Upper lobe of left lung (tissue), 6 donors: ENCODE data around the gene RUFY3. TPM values are rescaled to one million over a fixed set of nuclear protein-coding genes. Genes with fewer than 3 reads are reported as not detected.

Experiments used
- ATAC-seq, 2 donors: fragments of 200-7000 bp; cut with Tn5 transposase; one replicate each; pipeline ENCODE4 v1.9.1; 2022; ENCODE audit warnings: mild to moderate bottlenecking in 2 of 2, moderate library complexity in 2 of 2; ENCODE audit not compliant: low FRiP score in 2 of 2
- DNase-seq, 2 donors: peaks; one replicate each; pipeline ENCODE4 v3.0.0-alpha.2; 2019 to 2020
- H3K27ac ChIP-seq, 4 donors: fragments of 200-600 bp; sonication (generic); one replicate each; pipeline ENCODE4 v1.5.1; 2016 to 2019
- H3K27me3 ChIP-seq, 4 donors: fragments of 200-600 bp; sonication (generic); one replicate each; pipeline ENCODE4 v1.5.1; 2017 to 2019
- H3K36me3 ChIP-seq, 4 donors: fragments of 200-600 bp; sonication (generic); one replicate each; pipeline ENCODE4 v1.5.1; 2016 to 2019
- H3K4me1 ChIP-seq, 4 donors: fragments of 200-600 bp; sonication (generic); one replicate each; pipeline ENCODE4 v1.5.1; 2018 to 2019
- H3K4me3 ChIP-seq, 4 donors: fragments of 200-600 bp; sonication (generic); one replicate each; pipeline ENCODE4 v1.5.1; 2017 to 2019; ENCODE audit warnings: mild to moderate bottlenecking in 2 of 4, moderate library complexity in 1 of 4
- H3K9me3 ChIP-seq, 4 donors: fragments of 200-600 bp; sonication (generic); one replicate each; pipeline ENCODE4 v1.5.1; 2018 to 2019
- CTCF ChIP-seq, 6 experiments: fragments of 450-650 bp in 4 of 6; fragments of 200-600 bp in 2 of 6; sonication (generic) in 2 of 6; IDR thresholded peaks; one replicate each; pipeline ENCODE4 v1.5.1; 2016 to 2019; ENCODE audit warnings: antibody characterized with exemption in 6 of 6
- EP300 ChIP-seq, 4 donors: sonication (generic); formaldehyde crosslinking; IDR thresholded peaks; one replicate each; pipeline ENCODE4 v1.5.1; 2017; ENCODE audit warnings: antibody characterized with exemption in 4 of 4, control low read depth in 2 of 4
- POLR2A ChIP-seq, 4 donors: fragments of 450-650 bp; IDR thresholded peaks; one replicate each; pipeline ENCODE4 v1.5.1; 2016 to 2017; ENCODE audit warnings: antibody characterized with exemption in 4 of 4, mild to moderate bottlenecking in 2 of 4
- POLR2AphosphoS5 ChIP-seq, 2 donors: sonication (generic); formaldehyde crosslinking; IDR thresholded peaks; one replicate each; pipeline ENCODE4 v1.5.1; 2017; ENCODE audit warnings: antibody characterized with exemption in 2 of 2
- whole genome bisulfite sequencing, 2 donors: methylation state at CpG; one replicate each; pipeline ENCODE4 v1.1.5; 2017 to 2018; 5-methylcytosine and 5-hydroxymethylcytosine counted together
- total RNA-seq, 6 donors: library from RNA; depleted of rRNA in 4 of 6; stranded (reverse); fragments of >200 nt in 4 of 6; gene quantifications; one replicate each; pipeline versions ENCODE4 v1.1.0 to v1.2.1, GENCODE V29; 2016 to 2021
- donor health status: DM: no; HTN: no; CAD: no; lungs with moderate emphysema.
- donor health status: DM: no; HTN: yes; CAD: no; lungs with severe emphysema.

Gene RUFY3
- total RNA-seq, 6 donors from 2014 or later = 65.1 to 161 (median 80.8) TPM

- WGBS, 2 donors = 37 to 39% methylated on average over 5 of the region's 5 CpGs
- Histone ChIP-seq H3K4me3 (no peak overlapping the region), H3K27me3 (no peaks in the 10 kb centered on the region), H3K4me1 (peaks cover 12 to 14% (median 13%) of the 10 kb centered on the region in 4 donors), H3K36me3 (peaks cover 0 to 32% (median 4%) of the 10 kb centered on the region in 4 donors), H3K27ac (peak overlapping the region; percentile 62 to 77 (median 73)), H3K9me3 (no peaks in the 10 kb centered on the region)
- peak in 1 of 4 donors; percentile 89 for TF ChIP-seq EP300 (IDR thresholded peaks at IDR 0.05)
- no peak for TF ChIP-seq CTCF (IDR thresholded peaks at IDR 0.05)
- TF ChIP-seq POLR2A (IDR thresholded peaks at IDR 0.05) = no peak
- peak; percentile 38 to 61 for TF ChIP-seq POLR2AphosphoS5 (IDR thresholded peaks at IDR 0.05)
- ATAC-seq = peak; percentile 78 to 87
- peak in 1 of 2 donors; percentile 77 for DNase-seq
Measured at GRCh38 chr4:70778888-70779422, 57.2 kb downstream of the RUFY3 start.

- WGBS, 2 donors = 87 to 89% methylated on average over 4 of the region's 4 CpGs
- Histone ChIP-seq H3K36me3 (peaks cover 0 to 45% (median 16%) of the 10 kb centered on the region in 4 donors), H3K27me3 (no peaks in the 10 kb centered on the region), H3K4me3 (no peak overlapping the region), H3K4me1 (peaks cover 7 to 14% (median 11%) of the 10 kb centered on the region in 4 donors), H3K27ac (no peak overlapping the region), H3K9me3 (no peaks in the 10 kb centered on the region)
- no peak for DNase-seq
- no peak for TF ChIP-seq EP300 (IDR thresholded peaks at IDR 0.05)
- no peak for TF ChIP-seq POLR2AphosphoS5 (IDR thresholded peaks at IDR 0.05)
- no peak for TF ChIP-seq POLR2A (IDR thresholded peaks at IDR 0.05)
- TF ChIP-seq CTCF (IDR thresholded peaks at IDR 0.05) = no peak
- ATAC-seq = no peak
Measured at GRCh38 chr4:70783096-70783495, 61.3 kb downstream of the RUFY3 start.

- H3K36me3 ChIP-seq = peaks cover 9 to 75% (median 27%) of the 10 kb centered on the region in 4 donors
- no peak overlapping the region for H3K27ac ChIP-seq
- TF ChIP-seq CTCF (IDR thresholded peaks at IDR 0.05) (no peak), POLR2A (IDR thresholded peaks at IDR 0.05) (no peak), POLR2AphosphoS5 (IDR thresholded peaks at IDR 0.05) (no peak), EP300 (IDR thresholded peaks at IDR 0.05) (no peak)
- H3K9me3 ChIP-seq = no peaks in the 10 kb centered on the region
- no peaks in the 10 kb centered on the region for H3K27me3 ChIP-seq
- ATAC-seq = no peak
- DNase-seq = no peak
- H3K4me3 ChIP-seq = no peak overlapping the region
- WGBS, 2 donors = 97 to 99% methylated on average over 5 of the region's 5 CpGs
- no peaks in the 10 kb centered on the region for H3K4me1 ChIP-seq
Measured at GRCh38 chr4:70787496-70787895, 65.7 kb downstream of the RUFY3 start.

GRCh38 chr4:70788733-70789132, 67.0 kb downstream of the RUFY3 start:
- Histone ChIP-seq H3K9me3 (no peaks in the 10 kb centered on the region), H3K4me3 (no peak overlapping the region), H3K4me1 (no peaks in the 10 kb centered on the region), H3K27me3 (no peaks in the 10 kb centered on the region), H3K36me3 (peaks cover 9 to 75% (median 29%) of the 10 kb centered on the region in 4 donors), H3K27ac (no peak overlapping the region)
- WGBS, 2 donors = 89% methylated on average over 1 of the region's 1 CpG
- DNase-seq (no peak), ATAC-seq (no peak)
- TF ChIP-seq POLR2AphosphoS5 (IDR thresholded peaks at IDR 0.05) = no peak
- TF ChIP-seq POLR2A (IDR thresholded peaks at IDR 0.05) = no peak
- no peak for TF ChIP-seq EP300 (IDR thresholded peaks at IDR 0.05)
- TF ChIP-seq CTCF (IDR thresholded peaks at IDR 0.05) = no peak

- Histone ChIP-seq H3K4me1 (no peaks in the 10 kb centered on the region), H3K27ac (no peak overlapping the region), H3K4me3 (no peak overlapping the region), H3K36me3 (peaks cover 11 to 78% (median 28%) of the 10 kb centered on the region in 4 donors), H3K27me3 (no peaks in the 10 kb centered on the region), H3K9me3 (no peaks in the 10 kb centered on the region)
- DNase-seq (no peak), ATAC-seq (no peak)
- TF ChIP-seq POLR2AphosphoS5 (IDR thresholded peaks at IDR 0.05) = no peak
- TF ChIP-seq POLR2A (IDR thresholded peaks at IDR 0.05) = no peak
- 94 to 98% methylated on average over 6 of the region's 6 CpGs for WGBS, 2 donors
Measured at GRCh38 chr4:70793626-70794025, 71.9 kb downstream of the RUFY3 start.
